Smooth muscle cell (in vitro differentiated cells): Measurements from ENCODE around the gene ASXL1. TPM values are rescaled to one million over a fixed set of nuclear protein-coding genes. Genes with fewer than 3 reads are reported as not detected.
"Not testable (repeated sequence)": the region's sequence is repeated elsewhere in the genome, so short reads cannot be mapped to it uniquely, and the experiment has no call there.

Source experiments
- DNase-seq: peaks from one replicate; lab custom pipeline; 2025; ENCODE audit not compliant: unreplicated experiment; lab: John Stamatoyannopoulos, UW
- H2AFZ ChIP-seq: fragments of 200-600 bp; sonication (generic); 2 replicates; pipeline ENCODE4 v1.6.0; 2016; ENCODE audit warnings: antibody characterized with exemption, low read depth, mild to moderate bottlenecking
- H3F3A ChIP-seq: fragments of 200-600 bp; sonication (generic); 2 replicates; pipeline ENCODE4 v1.6.0; 2017; ENCODE audit warnings: antibody characterized with exemption, low read depth
- H3K27ac ChIP-seq: fragments of 200-600 bp; sonication (generic); 2 replicates; pipeline ENCODE4 v1.5.1; 2016; ENCODE audit warnings: low read depth, mild to moderate bottlenecking
- H3K27me3 ChIP-seq: fragments of 200-600 bp; sonication (generic); 2 replicates; pipeline ENCODE4 v1.6.1; 2016; ENCODE audit warnings: low read depth, mild to moderate bottlenecking
- H3K36me3 ChIP-seq: fragments of 200-600 bp; sonication (generic); 2 replicates; pipeline ENCODE4 v1.5.1; 2016; ENCODE audit warnings: low read depth
- H3K4me1 ChIP-seq: fragments of 200-600 bp; sonication (generic); 2 replicates; pipeline ENCODE4 v1.5.1; 2016; ENCODE audit warnings: low read depth
- H3K4me2 ChIP-seq: fragments of 200-600 bp; sonication (generic); 2 replicates; pipeline ENCODE4 v1.6.0; 2016; ENCODE audit warnings: mild to moderate bottlenecking
- H3K4me3 ChIP-seq: fragments of 200-600 bp; sonication (generic); 2 replicates; pipeline ENCODE4 v1.5.1; 2016; ENCODE audit warnings: mild to moderate bottlenecking
- H3K79me2 ChIP-seq: fragments of 200-600 bp; sonication (generic); 2 replicates; pipeline ENCODE4 v1.6.0; 2016; ENCODE audit warnings: low read depth, mild to moderate bottlenecking
- H3K9ac ChIP-seq: fragments of 200-600 bp; sonication (generic); 2 replicates; pipeline ENCODE4 v1.6.0; 2016; ENCODE audit warnings: low read depth
- H3K9me3 ChIP-seq: fragments of 200-600 bp; sonication (generic); replicated peaks from 2 replicates; pipeline ENCODE4 v1.5.1; 2016; ENCODE audit warnings: low read depth
- H4K20me1 ChIP-seq: fragments of 200-600 bp; sonication (generic); 2 replicates; pipeline ENCODE4 v1.6.0; 2016; ENCODE audit warnings: low read depth
- CTCF ChIP-seq: fragments of 200-600 bp; sonication (generic); IDR thresholded peaks from 2 replicates; pipeline ENCODE4 v1.5.1; 2017; ENCODE audit warnings: borderline replicate concordance, mild to moderate bottlenecking, antibody characterized with exemption; ENCODE audit not compliant: insufficient read depth, poor library complexity, severe bottlenecking
- WGBS: methylation state at CpG from one replicate; pipeline ENCODE4 v1.1.7; 2016; ENCODE audit warnings: low lambda C conversion rate; 5-methylcytosine and 5-hydroxymethylcytosine counted together
- polyA plus RNA-seq: library from polyadenylated mRNA; unstranded; fragments of >200 nt; fragmentation: Nextera tagmentation; extraction: Ambion mirVana; gene quantifications from 2 replicates; pipeline ENCODE4 v1.2.1, GENCODE V29; 2016
- total RNA-seq: library from RNA; depleted of rRNA; stranded (reverse); fragments of >200 nt; gene quantifications from 2 replicates; pipeline ENCODE4 v1.2.3, GENCODE V29; 2014

Gene ASXL1
- total and polyA plus RNA-seq, 2 experiments from 2014 or later, result 46.5 to 62.1 TPM

GRCh38 chr20:32355417-32355841 lies 2.7 kb upstream of the ASXL1 start:
- H3F3A ChIP-seq, result peaks cover 47% of the 10 kb centered on the region
- peak overlapping the region; percentile 98 for H3K27ac ChIP-seq
- no peaks in the 10 kb centered on the region for H3K36me3 ChIP-seq
- H3K4me1 ChIP-seq, result peaks cover 11% of the 10 kb centered on the region
- TF ChIP-seq CTCF, result no peak
- no peaks in the 10 kb centered on the region for H3K9me3 ChIP-seq
- H3K4me3 ChIP-seq, result no peak overlapping the region
- H2AFZ ChIP-seq, result no peak overlapping the region
- peaks cover 15% of the 10 kb centered on the region for H4K20me1 ChIP-seq
- 71% methylated on average over 6 of the region's 6 CpGs for WGBS
- no peak for DNase-seq
- H3K27me3 ChIP-seq, result no peaks in the 10 kb centered on the region
- peak overlapping the region; percentile 6 for H3K9ac ChIP-seq
- H3K4me2 ChIP-seq, result no peak overlapping the region
- H3K79me2 ChIP-seq, result peaks cover 18% of the 10 kb centered on the region

- Histone ChIP-seq H3K4me1 (peaks cover 11% of the 10 kb centered on the region), H3K9ac (peak overlapping the region; percentile 6), H4K20me1 (peaks cover 22% of the 10 kb centered on the region), H3K27ac (peak overlapping the region; percentile 98), H3F3A (peaks cover 48% of the 10 kb centered on the region), H3K79me2 (peaks cover 25% of the 10 kb centered on the region)
- not testable (repeated sequence) for H3K27me3 ChIP-seq, DNase-seq, H3K4me2 ChIP-seq, H3K9me3 ChIP-seq, H2AFZ ChIP-seq, H3K4me3 ChIP-seq, H3K36me3 ChIP-seq
- 95% methylated on average over 7 of the region's 7 CpGs for WGBS
These were observed 2.1 kb upstream of the ASXL1 start for GRCh38 chr20:32355907-32356621.

- Histone ChIP-seq H3K9me3 (no peaks in the 10 kb centered on the region), H3K4me2 (peak overlapping the region; percentile 89), H3K4me3 (peak overlapping the region; percentile 96), H2AFZ (no peak overlapping the region), H4K20me1 (peaks cover 29% of the 10 kb centered on the region), H3K9ac (peak overlapping the region; percentile 96), H3F3A (peaks cover 48% of the 10 kb centered on the region), H3K4me1 (peaks cover 11% of the 10 kb centered on the region), H3K27me3 (no peaks in the 10 kb centered on the region), H3K36me3 (no peaks in the 10 kb centered on the region), H3K79me2 (peaks cover 32% of the 10 kb centered on the region), H3K27ac (peak overlapping the region; percentile 98)
- 61% methylated on average over 13 of the region's 13 CpGs for WGBS
- no peak for DNase-seq
- no peak for TF ChIP-seq CTCF
These were observed 1.3 kb upstream of the ASXL1 start for GRCh38 chr20:32356622-32357374.

- Histone ChIP-seq H3K27me3 (no peaks in the 10 kb centered on the region), H3K27ac (peak overlapping the region; percentile 98), H3K9me3 (no peaks in the 10 kb centered on the region), H3K36me3 (no peaks in the 10 kb centered on the region), H3K9ac (peak overlapping the region; percentile 96), H3K4me2 (peak overlapping the region; percentile 89), H4K20me1 (peaks cover 35% of the 10 kb centered on the region), H3K79me2 (peaks cover 38% of the 10 kb centered on the region), H3F3A (peaks cover 48% of the 10 kb centered on the region), H2AFZ (peak overlapping the region; percentile 64), H3K4me1 (peaks cover 11% of the 10 kb centered on the region), H3K4me3 (peak overlapping the region; percentile 96)
- no peak for TF ChIP-seq CTCF
- WGBS, result 2% methylated on average over 11 of the region's 11 CpGs
- DNase-seq, result no peak
These were observed 709 bp upstream of the ASXL1 start for GRCh38 chr20:32357375-32357868.
